SK-N-MC (cell line): ENCODE results near the gene ZNF407.

Experiments
- EZH2 ChIP-seq: fragments of 200-600 bp; sonication (generic); IDR thresholded peaks from one replicate; pipeline ENCODE4 v1.6.1; 2017; ENCODE audit warnings: antibody characterized with exemption
- POLR2AphosphoS5 ChIP-seq: IDR thresholded peaks from 2 replicates; pipeline ENCODE4 v1.6.1; 2012; ENCODE audit warnings: mild to moderate bottlenecking, low read depth, low read length, borderline replicate concordance

GRCh38 chr18:74799542-74799941, 201.9 kb downstream of the ZNF407 start:
- TF ChIP-seq EZH2: no peak
- TF ChIP-seq POLR2AphosphoS5: no peak
